ENCODE results near the gene POLD3. TPM values are rescaled to one million over a fixed set of nuclear protein-coding genes. Genes with fewer than 3 reads are reported as not detected.
A peak's percentile ranks its signal among the peaks of the same experiment; 100 is the strongest.

The POLD3 gene
- total RNA-seq, 1 experiment from 2014 or later: 20.3 TPM

- DNase-seq (ENCODE audit: low spot score): peak; percentile 95
Measured at GRCh38 chr11:74672956-74673692, 80.7 kb downstream of the POLD3 start.

- DNase-seq (ENCODE audit: low spot score): no peak
Measured at GRCh38 chr11:74673693-74674360, 81.4 kb downstream of the POLD3 start.

GRCh38 chr11:74675761-74676160, 83.4 kb downstream of the POLD3 start:
- no peak for DNase-seq (ENCODE audit: low spot score)

- no peak for DNase-seq (ENCODE audit: low spot score)
Measured at GRCh38 chr11:74676596-74676995, 84.2 kb downstream of the POLD3 start.

- no peak for DNase-seq (ENCODE audit: low spot score)
Measured at GRCh38 chr11:74677131-74677530, 84.7 kb downstream of the POLD3 start.

GRCh38 chr11:74678041-74678440, 85.7 kb downstream of the POLD3 start:
- DNase-seq (ENCODE audit: low spot score): no peak

- no peak for DNase-seq (ENCODE audit: low spot score)
Measured at GRCh38 chr11:74678591-74679512, 86.5 kb downstream of the POLD3 start.

- DNase-seq (ENCODE audit: low spot score): no peak
Measured at GRCh38 chr11:74679513-74679865, 87.1 kb downstream of the POLD3 start.

GRCh38 chr11:74680035-74680671, 87.8 kb downstream of the POLD3 start:
- no peak for DNase-seq (ENCODE audit: low spot score)

GRCh38 chr11:74680703-74681531, 88.5 kb downstream of the POLD3 start:
- no peak for DNase-seq (ENCODE audit: low spot score)

- DNase-seq (ENCODE audit: low spot score): no peak
Measured at GRCh38 chr11:74681686-74682651, 89.6 kb downstream of the POLD3 start.

- no peak for DNase-seq (ENCODE audit: low spot score)
Measured at GRCh38 chr11:74682731-74683278, 90.4 kb downstream of the POLD3 start.

- no peak for DNase-seq (ENCODE audit: low spot score)
Measured at GRCh38 chr11:74683279-74683871, 91.0 kb downstream of the POLD3 start.

- DNase-seq (ENCODE audit: low spot score): no peak
Measured at GRCh38 chr11:74683941-74684481, 91.6 kb downstream of the POLD3 start.

- no peak for DNase-seq (ENCODE audit: low spot score)
Measured at GRCh38 chr11:74684661-74685060, 92.3 kb downstream of the POLD3 start.

- no peak for DNase-seq (ENCODE audit: low spot score)
Measured at GRCh38 chr11:74685338-74685737, 93.0 kb downstream of the POLD3 start.

GRCh38 chr11:74685905-74686304, 93.5 kb downstream of the POLD3 start:
- DNase-seq (ENCODE audit: low spot score): no peak

GRCh38 chr11:74686792-74687191, 94.4 kb downstream of the POLD3 start:
- DNase-seq (ENCODE audit: low spot score): no peak

Data from H4 (cell line).